ENCODE measurements around the gene AXIN1. TPM values are rescaled to one million over a fixed set of nuclear protein-coding genes. Genes with fewer than 3 reads are reported as not detected.
A peak's percentile ranks its signal among the peaks of the same experiment; 100 is the strongest.
"Not testable (repeated sequence)": the region's sequence is repeated elsewhere in the genome, so short reads cannot be mapped to it uniquely, and the experiment has no call there.

The AXIN1 gene
- polyA plus RNA-seq, 4 donors, result 16.4 to 26.7 (median 23.2) TPM

GRCh38 chr16:370979-371514 is 18.5 kb upstream of the AXIN1 start:
- DNase-seq (ENCODE audit: low read depth in 4 of 4, low spot score in 2 of 4), result no peak

- peak in 3 of 4 donors; percentile 79 to 91 (median 89) for DNase-seq (ENCODE audit: low read depth in 4 of 4, low spot score in 2 of 4)
These were observed 17.9 kb upstream of the AXIN1 start, which contains the start of gene MRPL28 for GRCh38 chr16:370443-370842. MRPL28 (minus strand) TSS chr16:370538; CDS start chr16:370218, 320 bp downstream.

GRCh38 chr16:369866-370436 is 17.4 kb upstream of the AXIN1 start:
- no peak for DNase-seq (ENCODE audit: low read depth in 4 of 4, low spot score in 2 of 4)

- DNase-seq (ENCODE audit: low read depth in 4 of 4, low spot score in 2 of 4), result no peak
These were observed 16.8 kb upstream of the AXIN1 start for GRCh38 chr16:369275-369865.

GRCh38 chr16:368388-369158 is 16.1 kb upstream of the AXIN1 start:
- no peak for DNase-seq (ENCODE audit: low read depth in 4 of 4, low spot score in 2 of 4)

- no peak for DNase-seq (ENCODE audit: low read depth in 4 of 4, low spot score in 2 of 4)
These were observed 14.9 kb upstream of the AXIN1 start for GRCh38 chr16:367333-367903.

- no peak for DNase-seq (ENCODE audit: low read depth in 4 of 4, low spot score in 2 of 4)
These were observed 14.0 kb upstream of the AXIN1 start for GRCh38 chr16:366476-366875.

- DNase-seq (ENCODE audit: low read depth in 4 of 4, low spot score in 2 of 4), result no peak
These were observed 12.3 kb upstream of the AXIN1 start for GRCh38 chr16:364595-365491.

- DNase-seq (ENCODE audit: low read depth in 4 of 4, low spot score in 2 of 4), result no peak
These were observed 11.4 kb upstream of the AXIN1 start for GRCh38 chr16:363766-364490.

- DNase-seq (ENCODE audit: low read depth in 4 of 4, low spot score in 2 of 4), result no peak
These were observed 10.7 kb upstream of the AXIN1 start for GRCh38 chr16:363110-363765.

GRCh38 chr16:362702-362999 is 10.1 kb upstream of the AXIN1 start:
- not testable (repeated sequence) for DNase-seq (ENCODE audit: low read depth in 4 of 4, low spot score in 2 of 4)

- no peak for DNase-seq (ENCODE audit: low read depth in 4 of 4, low spot score in 2 of 4)
These were observed 9.6 kb upstream of the AXIN1 start for GRCh38 chr16:361872-362701.

- no peak for DNase-seq (ENCODE audit: low read depth in 4 of 4, low spot score in 2 of 4)
These were observed 8.9 kb upstream of the AXIN1 start for GRCh38 chr16:361341-361871.

GRCh38 chr16:360698-361336 is 8.3 kb upstream of the AXIN1 start:
- no peak for DNase-seq (ENCODE audit: low read depth in 4 of 4, low spot score in 2 of 4)

- no peak for DNase-seq (ENCODE audit: low read depth in 4 of 4, low spot score in 2 of 4)
These were observed 7.6 kb upstream of the AXIN1 start for GRCh38 chr16:359871-360697.

- DNase-seq (ENCODE audit: low read depth in 4 of 4, low spot score in 2 of 4), result no peak
These were observed 6.7 kb upstream of the AXIN1 start for GRCh38 chr16:359067-359763.
